ENCODE data around the gene SELENOW.

SELENOW gene

DNA sequence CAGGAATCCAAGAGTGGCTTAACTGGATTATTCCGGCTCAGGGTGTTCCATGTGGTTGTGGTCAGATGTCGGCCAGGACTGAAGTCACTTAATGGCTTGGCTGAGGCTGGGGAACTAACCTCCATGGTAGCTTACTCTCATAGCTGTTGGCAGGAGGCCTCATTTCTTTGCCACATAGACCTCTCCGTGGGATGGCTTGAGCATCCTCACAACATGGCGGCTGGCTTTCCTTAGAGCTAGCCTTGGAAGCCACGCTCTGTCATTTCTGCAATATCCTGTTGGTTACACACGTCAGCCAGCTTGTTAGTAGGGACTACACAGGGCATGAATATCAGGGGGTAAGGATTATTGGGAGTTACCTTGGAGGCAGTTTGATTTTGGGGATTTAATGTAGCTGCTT lies 48.3 kb downstream of the SELENOW start:
- no peak for DNase-seq

DNA sequence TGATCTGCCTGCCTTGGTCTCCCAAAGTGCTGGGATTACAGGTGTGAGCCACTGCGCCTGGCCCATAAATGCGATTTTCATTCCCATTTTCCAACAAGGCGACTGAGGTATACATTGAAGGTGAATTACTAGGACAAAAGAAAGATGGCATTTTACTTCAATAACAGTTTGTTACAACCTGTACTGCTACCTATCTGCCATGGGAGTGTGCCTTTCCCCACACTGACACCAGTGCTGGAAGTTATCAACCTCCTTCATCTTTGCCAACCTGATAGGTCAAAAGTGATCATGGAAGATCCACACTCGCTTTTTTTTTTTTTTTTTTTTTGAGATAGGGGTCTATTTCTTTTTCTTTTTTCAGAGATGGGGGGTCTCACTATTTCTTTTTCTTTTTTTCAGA lies 54.2 kb downstream of the SELENOW start:
- no peak for DNase-seq
